AG08396 (cell line): ENCODE data around the gene PSMB7.
"Not testable (repeated sequence)": the region's sequence is repeated elsewhere in the genome, so short reads cannot be mapped to it uniquely, and the experiment has no call there.

Experiments used
- DNase-seq: peaks from one replicate; pipeline ENCODE4 v3.0.0; 2012; ENCODE audit warnings: low spot score, mixed read lengths

Gene PSMB7

GRCh38 chr9:124442826-124443225 lies 27.6 kb upstream of the PSMB7 start:
- no peak for DNase-seq

GRCh38 chr9:124442379-124442778 lies 27.1 kb upstream of the PSMB7 start:
- no peak for DNase-seq

GRCh38 chr9:124441291-124441690 lies 26.0 kb upstream of the PSMB7 start:
- no peak for DNase-seq

- DNase-seq: no peak
Observed at GRCh38 chr9:124440786-124441185, 25.5 kb upstream of the PSMB7 start.

- no peak for DNase-seq
Observed at GRCh38 chr9:124439686-124440243, 24.5 kb upstream of the PSMB7 start.

GRCh38 chr9:124439086-124439485 lies 23.8 kb upstream of the PSMB7 start:
- no peak for DNase-seq

GRCh38 chr9:124438091-124438490 lies 22.8 kb upstream of the PSMB7 start:
- DNase-seq: no peak

- DNase-seq: no peak
Observed at GRCh38 chr9:124437086-124437485, 21.8 kb upstream of the PSMB7 start.

GRCh38 chr9:124436320-124436719 lies 21.1 kb upstream of the PSMB7 start:
- no peak for DNase-seq

- DNase-seq: no peak
Observed at GRCh38 chr9:124429530-124429867, 14.3 kb upstream of the PSMB7 start.

GRCh38 chr9:124428751-124429529 lies 13.7 kb upstream of the PSMB7 start:
- no peak for DNase-seq

- DNase-seq: no peak
Observed at GRCh38 chr9:124427281-124427680, 12.0 kb upstream of the PSMB7 start.

GRCh38 chr9:124426361-124426760 lies 11.1 kb upstream of the PSMB7 start:
- DNase-seq: no peak

- not testable (repeated sequence) for DNase-seq
Observed at GRCh38 chr9:124425733-124426132, 10.5 kb upstream of the PSMB7 start.

GRCh38 chr9:124423591-124423990 lies 8.3 kb upstream of the PSMB7 start:
- no peak for DNase-seq

GRCh38 chr9:124423155-124423554 lies 7.9 kb upstream of the PSMB7 start:
- DNase-seq: no peak

GRCh38 chr9:124420991-124421543 lies 5.8 kb upstream of the PSMB7 start:
- DNase-seq: no peak

GRCh38 chr9:124419832-124420489 lies 4.7 kb upstream of the PSMB7 start:
- DNase-seq: no peak

- no peak for DNase-seq
Observed at GRCh38 chr9:124415852-124416484, 726 bp upstream of the PSMB7 start.

- no peak for DNase-seq
Observed at GRCh38 chr9:124414612-124415011, 630 bp downstream of the PSMB7 start.

- DNase-seq: no peak
Observed at GRCh38 chr9:124412228-124412575, 3.0 kb downstream of the PSMB7 start.

- peak; percentile 44 for DNase-seq
Observed at GRCh38 chr9:124411514-124412227, 3.6 kb downstream of the PSMB7 start.
